Fibroblast of lung (primary cell): ENCODE data around the gene ALG8. TPM values are rescaled to one million over a fixed set of nuclear protein-coding genes. Genes with fewer than 3 reads are reported as not detected.

Experiments
- DNase-seq, 2 donors: peaks; one replicate each; pipeline versions ENCODE4 v3.0.0 to v3.0.0-alpha.2; 2010; ENCODE audit warnings: low read depth in 2 of 2
- H2AFZ ChIP-seq: 2 replicates; pipeline ENCODE4 v1.5.1; 2012; ENCODE audit warnings: low read length, control low read depth, inconsistent platforms
- H3K27ac ChIP-seq: 2 replicates; pipeline ENCODE4 v1.5.1; 2011; ENCODE audit warnings: low read length, control low read depth; ENCODE audit not compliant: insufficient read depth
- H3K27me3 ChIP-seq: 2 replicates; pipeline ENCODE4 v1.5.1; 2011; ENCODE audit warnings: mild to moderate bottlenecking, low read length; ENCODE audit not compliant: control insufficient read depth, insufficient read depth
- H3K36me3 ChIP-seq: 2 replicates; pipeline ENCODE4 v1.5.1; 2011; ENCODE audit warnings: low read length; ENCODE audit not compliant: control insufficient read depth, insufficient read depth
- H3K4me1 ChIP-seq: 2 replicates; pipeline ENCODE4 v1.5.1; 2011; ENCODE audit warnings: low read length; ENCODE audit not compliant: control insufficient read depth, insufficient read depth; ENCODE audit errors: extremely low read depth
- H3K4me2 ChIP-seq: 2 replicates; pipeline ENCODE4 v1.5.1; 2011; ENCODE audit warnings: low read length, control low read depth; ENCODE audit not compliant: insufficient read depth; ENCODE audit errors: extremely low read depth
- H3K4me3 ChIP-seq, 4 experiments: fragments of 200-600 bp in 1 of 4; sonication (generic) in 1 of 4; replicated peaks in 1 of 4; 2 replicates each; pipeline ENCODE4 v1.5.1; 2011 to 2016; ENCODE audit warnings: low read length in 4 of 4, low read depth in 3 of 4, mild to moderate bottlenecking in 3 of 4, control low read depth in 2 of 4, inconsistent platforms in 1 of 4, mixed read lengths in 1 of 4; ENCODE audit not compliant: insufficient read depth in 1 of 4; ENCODE audit errors: control extremely low read depth in 1 of 4
- H3K79me2 ChIP-seq: 2 replicates; pipeline ENCODE4 v1.5.1; 2012; ENCODE audit warnings: mild to moderate bottlenecking, low read length, inconsistent platforms; ENCODE audit not compliant: control insufficient read depth, insufficient read depth
- H3K9ac ChIP-seq: 2 replicates; pipeline ENCODE4 v1.5.1; 2011; ENCODE audit warnings: mild to moderate bottlenecking, low read length, control low read depth; ENCODE audit not compliant: insufficient read depth
- H3K9me3 ChIP-seq: 2 replicates; pipeline ENCODE4 v1.5.1; 2012; ENCODE audit warnings: low read depth, low read length; ENCODE audit not compliant: control insufficient read depth, insufficient read depth
- H4K20me1 ChIP-seq: 2 replicates; pipeline ENCODE4 v1.5.1; 2011; ENCODE audit warnings: low read length; ENCODE audit not compliant: control insufficient read depth, insufficient read depth; ENCODE audit errors: extremely low read depth
- CTCF ChIP-seq, 2 donors: IDR thresholded peaks in 1 of 2; conservative IDR thresholded peaks in 1 of 2; 1 replicate in 1 of 2; 2 replicates in 1 of 2; pipeline ENCODE4 v1.5.1; 2011 to 2012; ENCODE audit warnings: low read length in 2 of 2, control low read depth in 1 of 2, inconsistent platforms in 1 of 2, low read depth in 1 of 2, mild to moderate bottlenecking in 1 of 2
- EZH2 ChIP-seq: IDR thresholded peaks from 2 replicates; pipeline ENCODE4 v1.5.1; 2012; ENCODE audit warnings: low read length, control low read depth, mild to moderate bottlenecking; ENCODE audit errors: missing control alignments
- polyA plus RNA-seq, 2 donors: library from polyadenylated mRNA; depleted of rRNA in 1 of 2; stranded (reverse) in 1 of 2; unstranded in 1 of 2; fragments of >200 nt; gene quantifications; 2 replicates each; pipeline ENCODE4 v1.2.1, GENCODE V29; 2011 to 2012; ENCODE audit warnings: missing spikeins in 1 of 2
- total RNA-seq: library from RNA; depleted of rRNA; stranded (reverse); fragments of >200 nt; gene quantifications from 2 replicates; pipeline ENCODE4 v1.2.1, GENCODE V29; 2014

The ALG8 gene
- total and polyA plus RNA-seq, 2 donors (not counting 1 experiment from before 2014, with no cell fraction given), result 33.7 to 49.6 TPM

- no peak for TF ChIP-seq CTCF (conservative IDR thresholded peaks at IDR 0.05 in 1 of 2, IDR thresholded peaks at IDR 0.05 in 1 of 2; ENCODE audit: low read depth in 1 of 2, low read length in 2 of 2)
- no peak for TF ChIP-seq EZH2
- no peak overlapping the region for H3K4me3 ChIP-seq
- peaks cover 3% of the 10 kb centered on the region for H3K36me3 ChIP-seq
- H2AFZ ChIP-seq, result no peak overlapping the region
- no peak for DNase-seq
- no peaks in the 10 kb centered on the region for H3K9me3 ChIP-seq
- no peaks in the 10 kb centered on the region for H3K79me2 ChIP-seq
- peaks cover 2% of the 10 kb centered on the region for H3K4me1 ChIP-seq
- no peak overlapping the region for H3K4me2 ChIP-seq
- no peak overlapping the region for H3K27ac ChIP-seq
- no peaks in the 10 kb centered on the region for H3K27me3 ChIP-seq
- H4K20me1 ChIP-seq, result no peaks in the 10 kb centered on the region
- no peak overlapping the region for H3K9ac ChIP-seq
Measured at GRCh38 chr11:78112582-78113275, 26.7 kb downstream of the ALG8 start.

GRCh38 chr11:78111298-78111697, 28.1 kb downstream of the ALG8 start:
- no peak overlapping the region for H3K27ac ChIP-seq
- no peak overlapping the region for H3K4me3 ChIP-seq
- H3K9ac ChIP-seq, result no peak overlapping the region
- H3K27me3 ChIP-seq, result no peaks in the 10 kb centered on the region
- H2AFZ ChIP-seq, result no peak overlapping the region
- no peak overlapping the region for H3K4me2 ChIP-seq
- H4K20me1 ChIP-seq, result no peaks in the 10 kb centered on the region
- DNase-seq, result no peak
- H3K9me3 ChIP-seq, result no peaks in the 10 kb centered on the region
- peaks cover 6% of the 10 kb centered on the region for H3K36me3 ChIP-seq
- TF ChIP-seq EZH2, result no peak
- no peak for TF ChIP-seq CTCF (conservative IDR thresholded peaks at IDR 0.05 in 1 of 2, IDR thresholded peaks at IDR 0.05 in 1 of 2; ENCODE audit: low read depth in 1 of 2, low read length in 2 of 2)
- no peaks in the 10 kb centered on the region for H3K79me2 ChIP-seq
- peaks cover 2% of the 10 kb centered on the region for H3K4me1 ChIP-seq

- no peak for TF ChIP-seq CTCF (conservative IDR thresholded peaks at IDR 0.05 in 1 of 2, IDR thresholded peaks at IDR 0.05 in 1 of 2; ENCODE audit: low read depth in 1 of 2, low read length in 2 of 2)
- TF ChIP-seq EZH2, result no peak
- DNase-seq, result peak in 1 of 2 donors; percentile 15
- H3K36me3 ChIP-seq, result peaks cover 6% of the 10 kb centered on the region
- H4K20me1 ChIP-seq, result no peaks in the 10 kb centered on the region
- H3K79me2 ChIP-seq, result no peaks in the 10 kb centered on the region
- no peak overlapping the region for H3K27ac ChIP-seq
- H2AFZ ChIP-seq, result no peak overlapping the region
- H3K27me3 ChIP-seq, result no peaks in the 10 kb centered on the region
- H3K9ac ChIP-seq, result no peak overlapping the region
- H3K9me3 ChIP-seq, result no peaks in the 10 kb centered on the region
- H3K4me1 ChIP-seq, result peaks cover 2% of the 10 kb centered on the region
- no peak overlapping the region for H3K4me3 ChIP-seq
- H3K4me2 ChIP-seq, result no peak overlapping the region
Measured at GRCh38 chr11:78110830-78111229, 28.6 kb downstream of the ALG8 start.
